Loucy (cell line): Measurements from ENCODE around the gene GPR18.
"Not testable (repeated sequence)": the region's sequence is repeated elsewhere in the genome, so short reads cannot be mapped to it uniquely, and the experiment has no call there.

Experiments
- H2AFZ ChIP-seq: fragments of 200-600 bp; sonication (generic); 2 replicates; pipeline ENCODE4 v1.6.0; 2016; ENCODE audit warnings: antibody characterized with exemption, mild to moderate bottlenecking, low read length, moderate library complexity
- H3F3A ChIP-seq: fragments of 200-600 bp; 2 replicates; pipeline ENCODE4 v1.6.0; 2016; ENCODE audit warnings: antibody characterized with exemption, low read depth, mild to moderate bottlenecking
- H3K27me3 ChIP-seq: fragments of 200-600 bp; sonication (generic); 2 replicates; pipeline ENCODE4 v1.6.1; 2014; ENCODE audit warnings: low read length, mild to moderate bottlenecking; ENCODE audit not compliant: insufficient read depth, poor library complexity, severe bottlenecking
- H3K36me3 ChIP-seq: fragments of 200-600 bp; sonication (generic); 2 replicates; pipeline ENCODE4 v1.6.1; 2016; ENCODE audit warnings: low read length; ENCODE audit not compliant: insufficient read depth
- H3K4me1 ChIP-seq: fragments of 200-600 bp; sonication (generic); 2 replicates; pipeline ENCODE4 v1.5.1; 2014; ENCODE audit warnings: low read length, mild to moderate bottlenecking; ENCODE audit not compliant: insufficient read depth, poor library complexity, severe bottlenecking
- H3K4me2 ChIP-seq: fragments of 200-600 bp; sonication (generic); 2 replicates; pipeline ENCODE4 v1.6.0; 2014; ENCODE audit warnings: antibody characterized with exemption, low read length, low read depth, mild to moderate bottlenecking; ENCODE audit not compliant: poor library complexity, severe bottlenecking
- H3K4me3 ChIP-seq: fragments of 200-600 bp; sonication (generic); 2 replicates; pipeline ENCODE4 v1.5.1; 2014; ENCODE audit warnings: low read length, mild to moderate bottlenecking, mixed read lengths; ENCODE audit not compliant: poor library complexity, severe bottlenecking
- H3K79me2 ChIP-seq: fragments of 200-600 bp; sonication (generic); 2 replicates; pipeline ENCODE4 v1.6.1; 2014; ENCODE audit warnings: low read length; ENCODE audit not compliant: insufficient read depth
- H3K9ac ChIP-seq: fragments of 200-600 bp; sonication (generic); 2 replicates; pipeline ENCODE4 v1.6.0; 2014; ENCODE audit warnings: mild to moderate bottlenecking, low read depth, low read length, moderate library complexity; ENCODE audit not compliant: poor library complexity, severe bottlenecking
- H3K9me2 ChIP-seq: fragments of 200-600 bp; sonication (generic); replicated peaks from 2 replicates; pipeline ENCODE4 v1.6.1; 2016; ENCODE audit warnings: low read depth, low read length, mixed read lengths
- H3K9me3 ChIP-seq: fragments of 200-600 bp; sonication (generic); 2 replicates; pipeline ENCODE4 v1.6.1; 2014; ENCODE audit warnings: mild to moderate bottlenecking, antibody characterized with exemption, low read length, low read depth; ENCODE audit not compliant: insufficient read depth
- H4K20me1 ChIP-seq: fragments of 200-600 bp; sonication (generic); 2 replicates; pipeline ENCODE4 v1.6.0; 2014; ENCODE audit warnings: antibody characterized with exemption, low read length, mild to moderate bottlenecking; ENCODE audit not compliant: insufficient read depth, poor library complexity, severe bottlenecking
- CTCF ChIP-seq: fragments of 200-600 bp; sonication (generic); conservative IDR thresholded peaks from 2 replicates; pipeline ENCODE4 v1.5.1; 2014; ENCODE audit warnings: mild to moderate bottlenecking, antibody characterized with exemption, low read length
- EZH2phosphoT487 ChIP-seq: fragments of 200-600 bp; IDR thresholded peaks from 2 replicates; pipeline ENCODE4 v1.6.1; 2018; ENCODE audit warnings: antibody characterized with exemption, mild to moderate bottlenecking, moderate library complexity, borderline replicate concordance

Gene GPR18

GRCh38 chr13:99211421-99212035 lies 46.7 kb downstream of the GPR18 start:
- TF ChIP-seq CTCF (no peak), EZH2phosphoT487 (no peak)
- Histone ChIP-seq H3K9me2 (no peaks in the 10 kb centered on the region), H2AFZ (no peak overlapping the region), H3K9ac (no peak overlapping the region), H3K79me2 (peaks cover 99% of the 10 kb centered on the region), H3K27me3 (no peaks in the 10 kb centered on the region), H3K36me3 (peaks cover 2% of the 10 kb centered on the region; the same call in 1 of the 2 replicates), H3K4me1 (peaks cover 46% of the 10 kb centered on the region), H3K4me3 (no peak overlapping the region), H4K20me1 (peaks cover 38% of the 10 kb centered on the region), H3K9me3 (no peaks in the 10 kb centered on the region), H3F3A (no peaks in the 10 kb centered on the region), H3K4me2 (no peak overlapping the region)

GRCh38 chr13:99210627-99211026 lies 47.6 kb downstream of the GPR18 start:
- not testable (repeated sequence) for H3K9me2 ChIP-seq, H2AFZ ChIP-seq, H3K9ac ChIP-seq, H3F3A ChIP-seq, H3K36me3 ChIP-seq, H3K27me3 ChIP-seq, H3K9me3 ChIP-seq, H3K4me3 ChIP-seq, H3K4me2 ChIP-seq
- Histone ChIP-seq H4K20me1 (peaks cover 47% of the 10 kb centered on the region), H3K4me1 (peaks cover 46% of the 10 kb centered on the region), H3K79me2 (peaks cover 99% of the 10 kb centered on the region)

GRCh38 chr13:99208845-99209527 lies 49.2 kb downstream of the GPR18 start:
- peaks cover 45% of the 10 kb centered on the region for H3K4me1 ChIP-seq
- no peak overlapping the region for H2AFZ ChIP-seq
- peaks cover 99% of the 10 kb centered on the region for H3K79me2 ChIP-seq
- TF ChIP-seq CTCF: no peak
- TF ChIP-seq EZH2phosphoT487: no peak
- no peaks in the 10 kb centered on the region for H3K9me3 ChIP-seq
- H3F3A ChIP-seq: no peaks in the 10 kb centered on the region
- peak overlapping the region; percentile 55 for H3K4me2 ChIP-seq
- H3K36me3 ChIP-seq: peaks cover 7% of the 10 kb centered on the region; the same call in 1 of the 2 replicates
- H3K4me3 ChIP-seq: peak overlapping the region; percentile 13
- peak overlapping the region; percentile 37 for H3K9ac ChIP-seq
- H4K20me1 ChIP-seq: peaks cover 61% of the 10 kb centered on the region
- no peaks in the 10 kb centered on the region for H3K9me2 ChIP-seq
- H3K27me3 ChIP-seq: no peaks in the 10 kb centered on the region
